SK-N-SH (cell line): ENCODE results near the gene ATXN7L2. TPM values are rescaled to one million over a fixed set of nuclear protein-coding genes. Genes with fewer than 3 reads are reported as not detected.

Experiments used
- CTCF ChIA-PET: fragments of 300-600, 350-600 bp; formaldehyde crosslinking; extraction: SDS; loops from one replicate; lab custom pipeline; 2021; lab: Yijun Ruan, JAX
- POLR2A ChIA-PET: fragments of 350-600 bp; sonication (Branson Sonifier 250); formaldehyde crosslinking; extraction: SDS; loops from one replicate; lab custom pipeline; 2020; ENCODE audit warnings: antibody characterized with exemption, inconsistent platforms; lab: Yijun Ruan, JAX
- DNase-seq: peaks from one replicate; pipeline ENCODE4 v3.0.0; 2012
- H2AFZ ChIP-seq: fragments of 200-600 bp; sonication (generic); 2 replicates; pipeline ENCODE4 v1.8.1; 2016; ENCODE audit warnings: antibody characterized with exemption, mild to moderate bottlenecking, low read depth
- H3F3A ChIP-seq: fragments of 200-600 bp; sonication (generic); replicated peaks from 2 replicates; pipeline ENCODE3; 2016; ENCODE audit warnings: antibody characterized with exemption, mild to moderate bottlenecking; ENCODE audit not compliant: insufficient read depth
- H3K27ac ChIP-seq, 2 experiments: fragments of 200-500 bp in 1 of 2; fragments of 200-600 bp in 1 of 2; sonication (Bioruptor generic) in 1 of 2; sonication (generic), shearing (Covaris generic) in 1 of 2; 2 replicates each; pipeline versions ENCODE4 v1.5.1 to v1.6.1; 2014 to 2016; ENCODE audit warnings: low read depth in 2 of 2, inconsistent platforms in 1 of 2, low read length in 1 of 2, mild to moderate bottlenecking in 1 of 2, mixed read lengths in 1 of 2
- H3K27me3 ChIP-seq: fragments of 200-600 bp; sonication (generic), shearing (Covaris generic); 2 replicates; pipeline ENCODE4 v1.6.1; 2016; ENCODE audit warnings: mixed run types; ENCODE audit not compliant: insufficient read depth
- H3K36me3 ChIP-seq, 2 experiments: fragments of 200-500 bp in 1 of 2; fragments of 200-600 bp in 1 of 2; sonication (Bioruptor generic) in 1 of 2; sonication (generic) in 1 of 2; replicated peaks in 1 of 2; 2 replicates each; pipeline versions ENCODE3 to v1.5.1; 2014 to 2016; ENCODE audit warnings: low read length in 1 of 2, mild to moderate bottlenecking in 1 of 2; ENCODE audit not compliant: insufficient read depth in 2 of 2, control insufficient read depth in 1 of 2
- H3K4me1 ChIP-seq, 2 experiments: fragments of 200-500 bp in 1 of 2; fragments of 200-600 bp in 1 of 2; sonication (Bioruptor generic) in 1 of 2; sonication (generic), shearing (Covaris generic) in 1 of 2; 2 replicates each; pipeline versions ENCODE4 v1.5.1 to v1.6.1; 2014 to 2016; ENCODE audit warnings: low read depth in 1 of 2, low read length in 1 of 2, mixed run types in 1 of 2; ENCODE audit not compliant: insufficient read depth in 2 of 2, control insufficient read depth in 1 of 2
- H3K4me2 ChIP-seq: fragments of 200-600 bp; sonication (generic), shearing (Covaris generic); 2 replicates; pipeline ENCODE4 v1.6.1; 2017; ENCODE audit warnings: mixed run types
- H3K4me3 ChIP-seq, 2 experiments: fragments of 200-500 bp in 1 of 2; fragments of 200-600 bp in 1 of 2; sonication (Bioruptor generic) in 1 of 2; sonication (generic), shearing (Covaris generic) in 1 of 2; 2 replicates each; pipeline versions ENCODE4 v1.5.1 to v1.8.1; 2014 to 2016; ENCODE audit warnings: low read depth in 2 of 2, inconsistent platforms in 1 of 2, low read length in 1 of 2, mild to moderate bottlenecking in 1 of 2, mixed read lengths in 1 of 2, moderate library complexity in 1 of 2
- H3K79me2 ChIP-seq: fragments of 200-600 bp; sonication (generic); 2 replicates; pipeline ENCODE4 v1.8.1; 2017; ENCODE audit warnings: mild to moderate bottlenecking; ENCODE audit not compliant: insufficient read depth
- H3K9ac ChIP-seq: fragments of 200-600 bp; sonication (generic); 2 replicates; pipeline ENCODE4 v1.6.1; 2017; ENCODE audit warnings: mixed run types
- H3K9me2 ChIP-seq: fragments of 200-600 bp; sonication (generic); 2 replicates; pipeline ENCODE4 v1.6.1; 2017; ENCODE audit warnings: mixed run types
- H3K9me3 ChIP-seq: fragments of 200-600 bp; sonication (generic); 2 replicates; pipeline ENCODE4 v1.6.1; 2017; ENCODE audit warnings: mixed run types, mild to moderate bottlenecking, moderate library complexity
- H4K20me1 ChIP-seq: fragments of 200-600 bp; sonication (generic); 2 replicates; pipeline ENCODE4 v1.6.1; 2017; ENCODE audit warnings: mild to moderate bottlenecking, mixed run types; ENCODE audit not compliant: insufficient read depth
- FOXM1 ChIP-seq: IDR thresholded peaks from 2 replicates; pipeline ENCODE4 v1.4.0; 2012; ENCODE audit warnings: low read depth, mild to moderate bottlenecking
- MEF2A ChIP-seq: IDR thresholded peaks from 2 replicates; pipeline ENCODE4 v1.4.0; 2012; ENCODE audit warnings: low read depth, borderline replicate concordance
- MXI1 ChIP-seq: IDR thresholded peaks from 2 replicates; pipeline ENCODE4 v1.6.1; 2012; ENCODE audit warnings: mild to moderate bottlenecking, low read depth, low read length, improper control_type of control experiment
- POLR2AphosphoS5 ChIP-seq: IDR thresholded peaks from 2 replicates; pipeline ENCODE4 v1.6.1; 2012; ENCODE audit warnings: low read depth, low read length
- RFX5 ChIP-seq: IDR thresholded peaks from 2 replicates; pipeline ENCODE4 v1.6.1; 2012; ENCODE audit warnings: mild to moderate bottlenecking, improper control_type of control experiment, low read length
- RXRA ChIP-seq: IDR thresholded peaks from 2 replicates; pipeline ENCODE4 v1.4.0; 2012; ENCODE audit warnings: low read depth, mild to moderate bottlenecking, borderline replicate concordance
- TAF1 ChIP-seq: IDR thresholded peaks from 2 replicates; pipeline ENCODE4 v1.6.1; 2012; ENCODE audit warnings: low read depth, mild to moderate bottlenecking, low read length, moderate library complexity, borderline replicate concordance
- YY1 ChIP-seq: IDR thresholded peaks from 2 replicates; pipeline ENCODE4 v1.4.0; 2012; ENCODE audit warnings: low read depth, mild to moderate bottlenecking
- WGBS: methylation state at CpG from one replicate; pipeline ENCODE4 v1.1.6; 2017; ENCODE audit warnings: low lambda C conversion rate; 5-methylcytosine and 5-hydroxymethylcytosine counted together
- polyA plus RNA-seq, 3 experiments: library from polyadenylated mRNA; depleted of rRNA; stranded (reverse); fragments of >200 nt; gene quantifications; 2 replicates each; pipeline ENCODE4 v1.2.3, GENCODE V29; 2012
- TF ChIP-seq, protein P1 (sequence below): fragments of 200-600 bp; sonication (generic); IDR thresholded peaks from 2 replicates; pipeline ENCODE4 v1.6.1; 2017; ENCODE audit warnings: antibody characterized with exemption, mild to moderate bottlenecking, moderate library complexity
- TF ChIP-seq, protein P2 (sequence below): fragments of 150-350 bp; IDR thresholded peaks from 2 replicates; pipeline ENCODE4 v1.6.1; 2017; ENCODE audit warnings: antibody characterized with exemption, low read length, low read depth, borderline replicate concordance

Gene ATXN7L2
- polyA plus RNA-seq, 1 of the 3 experiments (the other 2 are of a cell fraction): 4.0 TPM

DNA sequence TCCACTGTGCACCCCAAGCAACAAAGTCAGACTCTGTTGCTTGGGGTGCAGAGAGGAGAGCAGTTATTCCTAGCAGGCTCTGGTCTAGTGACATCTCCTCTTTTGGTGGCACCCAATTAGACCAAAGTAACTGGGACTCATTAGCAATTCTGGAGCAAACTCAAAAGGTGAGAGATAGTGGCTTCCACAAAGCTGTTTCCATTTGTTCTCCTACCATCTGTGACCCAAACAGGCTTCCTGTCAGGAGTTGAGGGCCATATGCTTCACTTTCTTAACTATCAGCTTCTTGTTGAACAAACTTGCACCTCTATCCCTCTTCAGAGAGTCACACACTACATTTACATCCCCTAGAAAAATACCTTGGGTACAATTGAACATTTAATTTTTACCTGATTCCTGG lies 1.5 kb upstream of the ATXN7L2 start:
- Histone ChIP-seq H3K4me2 (no peak overlapping the region), H3K27ac (no peak overlapping the region), H4K20me1 (no peaks in the 10 kb centered on the region), H3K4me3 (no peak overlapping the region), H3K79me2 (peaks cover 12% of the 10 kb centered on the region; the same call in 1 of the 2 replicates), H3K4me1 (peaks cover 6 to 15% of the 10 kb centered on the region in 2 experiments; a peak in 2 of 4 replicates), H3K9me2 (no peaks in the 10 kb centered on the region), H3F3A (no peaks in the 10 kb centered on the region), H2AFZ (no peak overlapping the region), H3K27me3 (peaks cover 36% of the 10 kb centered on the region), H3K36me3 (no peaks in the 10 kb centered on the region), H3K9me3 (no peaks in the 10 kb centered on the region), H3K9ac (no peak overlapping the region)
- no peak for TF ChIP-seq RFX5
- CTCF ChIA-PET: interaction anchor here (0.8 to 40.2 kb wide), 6 partner anchors 9 to 52 kb away, joined by 3 to 1710 read pairs (median 28); partner anchors contain the start of genes AMIGO1, CYB561D1 and GPR61
- no peak for DNase-seq
- POLR2A ChIA-PET: no interaction called here

DNA sequence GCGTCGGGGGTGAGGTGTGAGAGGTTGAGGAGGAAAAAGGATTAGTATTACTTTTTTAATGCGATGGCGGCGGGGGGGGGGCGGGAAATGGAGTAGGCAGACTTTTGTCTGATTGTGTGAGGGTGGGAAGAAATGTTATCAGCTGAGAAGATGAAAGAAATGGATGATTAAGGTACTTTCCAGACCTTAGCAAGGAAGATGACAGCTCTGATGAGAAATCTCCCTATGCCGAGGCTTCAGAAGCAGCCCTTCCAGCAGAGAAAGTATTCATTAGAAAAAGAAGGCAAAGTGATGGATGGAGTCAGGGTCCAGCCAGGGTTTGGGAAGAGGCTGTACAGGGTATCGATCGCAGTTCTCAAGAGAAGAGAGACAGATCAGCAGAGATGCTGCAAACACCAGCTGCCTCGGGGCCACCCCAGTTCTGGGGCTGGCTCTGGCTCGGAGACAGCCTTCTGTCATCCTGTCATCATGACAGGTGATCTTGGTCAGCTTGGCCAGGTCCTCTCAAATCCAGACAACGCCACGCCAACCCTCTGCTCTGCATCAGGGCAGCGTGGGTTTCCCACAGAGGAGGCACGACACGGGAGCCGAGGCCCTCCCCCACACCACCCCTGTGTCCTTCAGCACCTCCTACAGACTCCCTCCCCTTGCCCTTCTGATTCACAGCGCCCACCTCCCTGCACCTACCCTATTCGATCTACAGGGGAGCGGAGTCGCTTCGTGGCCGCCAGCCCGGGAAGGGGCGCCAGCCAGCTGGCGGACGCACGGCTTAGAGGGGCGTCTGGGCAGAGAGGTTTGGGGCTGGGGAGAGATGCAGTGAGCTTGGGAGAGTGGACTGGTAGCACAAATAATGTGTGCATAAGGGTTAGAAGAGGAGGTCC lies 674 bp upstream of the ATXN7L2 start:
- ChIA-PET POLR2A (interaction anchor here (1.0 to 1.4 kb wide), 4 partner anchors 18 to 85 kb away, joined by 3 to 7 read pairs (median 3); partner anchors contain the start of gene SORT1), CTCF (interaction anchor here (0.7 to 40.2 kb wide), 9 partner anchors 8 to 502 kb away, joined by 3 to 1710 read pairs (median 3); partner anchors contain the start of genes AHCYL1, AMIGO1, CYB561D1 and GNAI3)
- Histone ChIP-seq H3F3A (no peaks in the 10 kb centered on the region), H3K9me2 (no peaks in the 10 kb centered on the region), H3K27ac (peak overlapping the region in 1 of 2 experiments; percentile 85; a peak in 2 of 4 replicates), H3K79me2 (peaks cover 12% of the 10 kb centered on the region; the same call in 1 of the 2 replicates), H3K9me3 (no peaks in the 10 kb centered on the region), H3K27me3 (peaks cover 29% of the 10 kb centered on the region), H3K4me2 (peak overlapping the region; percentile 96), H3K4me1 (peaks cover 6 to 15% of the 10 kb centered on the region in 2 experiments; a peak in 2 of 4 replicates), H3K36me3 (peaks cover 0 to 5% of the 10 kb centered on the region in 2 experiments), H3K4me3 (peak overlapping the region; percentile 58 to 64), H4K20me1 (no peaks in the 10 kb centered on the region), H2AFZ (peak overlapping the region; percentile 95), H3K9ac (no peak overlapping the region)
- TF ChIP-seq MXI1 (peak; percentile 50; the same call in 1 of the 2 replicates), TAF1 (no peak), YY1 (no peak), POLR2AphosphoS5 (no peak), FOXM1 (no peak), RXRA (no peak), MEF2A (no peak)
- TF ChIP-seq, protein P1, sequence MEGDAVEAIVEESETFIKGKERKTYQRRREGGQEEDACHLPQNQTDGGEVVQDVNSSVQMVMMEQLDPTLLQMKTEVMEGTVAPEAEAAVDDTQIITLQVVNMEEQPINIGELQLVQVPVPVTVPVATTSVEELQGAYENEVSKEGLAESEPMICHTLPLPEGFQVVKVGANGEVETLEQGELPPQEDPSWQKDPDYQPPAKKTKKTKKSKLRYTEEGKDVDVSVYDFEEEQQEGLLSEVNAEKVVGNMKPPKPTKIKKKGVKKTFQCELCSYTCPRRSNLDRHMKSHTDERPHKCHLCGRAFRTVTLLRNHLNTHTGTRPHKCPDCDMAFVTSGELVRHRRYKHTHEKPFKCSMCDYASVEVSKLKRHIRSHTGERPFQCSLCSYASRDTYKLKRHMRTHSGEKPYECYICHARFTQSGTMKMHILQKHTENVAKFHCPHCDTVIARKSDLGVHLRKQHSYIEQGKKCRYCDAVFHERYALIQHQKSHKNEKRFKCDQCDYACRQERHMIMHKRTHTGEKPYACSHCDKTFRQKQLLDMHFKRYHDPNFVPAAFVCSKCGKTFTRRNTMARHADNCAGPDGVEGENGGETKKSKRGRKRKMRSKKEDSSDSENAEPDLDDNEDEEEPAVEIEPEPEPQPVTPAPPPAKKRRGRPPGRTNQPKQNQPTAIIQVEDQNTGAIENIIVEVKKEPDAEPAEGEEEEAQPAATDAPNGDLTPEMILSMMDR: peak; percentile 15; the same call in 1 of the 2 replicates
- TF ChIP-seq, protein P2, sequence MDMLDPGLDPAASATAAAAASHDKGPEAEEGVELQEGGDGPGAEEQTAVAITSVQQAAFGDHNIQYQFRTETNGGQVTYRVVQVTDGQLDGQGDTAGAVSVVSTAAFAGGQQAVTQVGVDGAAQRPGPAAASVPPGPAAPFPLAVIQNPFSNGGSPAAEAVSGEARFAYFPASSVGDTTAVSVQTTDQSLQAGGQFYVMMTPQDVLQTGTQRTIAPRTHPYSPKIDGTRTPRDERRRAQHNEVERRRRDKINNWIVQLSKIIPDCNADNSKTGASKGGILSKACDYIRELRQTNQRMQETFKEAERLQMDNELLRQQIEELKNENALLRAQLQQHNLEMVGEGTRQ: no peak
- 11% methylated on average over 18 of the region's 29 CpGs for WGBS
- peak; percentile 84 for DNase-seq
